CD4-positive, alpha-beta T cell treated with Interleukin-1 beta for 1 hour (primary cell): ENCODE results near the gene CCNL2.
"Not testable (repeated sequence)": the region's sequence is repeated elsewhere in the genome, so short reads cannot be mapped to it uniquely, and the experiment has no call there.

Experiments used
- DNase-seq, 2 donors: peaks; one replicate each; pipeline ENCODE4 v3.0.0-alpha.2; 2020 to 2022

The CCNL2 gene

DNA sequence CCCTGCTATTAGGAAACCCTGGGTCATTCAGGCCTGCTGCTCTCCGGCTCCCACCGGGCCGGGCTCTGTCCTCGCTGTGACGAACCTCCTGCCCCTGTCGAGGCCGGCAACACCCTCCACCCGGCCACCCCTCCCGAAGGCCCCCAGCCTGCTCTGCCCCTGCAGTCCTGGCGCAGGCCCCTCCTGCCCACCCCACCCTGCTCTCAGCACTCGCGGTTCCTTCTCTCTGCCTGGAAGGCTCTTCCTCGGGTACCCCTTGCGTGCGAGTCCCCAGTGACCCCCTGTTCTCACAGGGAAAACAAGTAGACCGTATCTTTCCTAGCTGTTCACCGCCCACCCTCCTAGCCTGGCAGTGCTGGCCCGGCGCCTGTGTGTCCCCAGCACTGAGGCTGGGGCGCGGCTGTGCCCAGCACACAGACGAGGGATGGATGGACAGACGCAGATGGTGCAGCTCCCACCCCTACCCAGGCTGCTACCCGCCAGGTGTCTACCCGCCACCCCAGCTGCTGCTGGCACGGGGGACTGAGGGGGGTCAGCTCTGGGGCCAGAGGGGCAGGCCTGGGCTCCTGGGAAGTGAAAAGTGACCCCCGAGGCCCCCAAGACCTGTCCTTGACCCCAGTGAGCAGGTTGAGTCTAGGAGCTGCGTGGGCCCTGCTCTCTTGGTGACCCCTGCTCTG, 33.3 kb upstream of the CCNL2 start:
- no peak for DNase-seq

GRCh38 chr1:1431845-1432273, 32.7 kb upstream of the CCNL2 start:
- DNase-seq = no peak

DNA sequence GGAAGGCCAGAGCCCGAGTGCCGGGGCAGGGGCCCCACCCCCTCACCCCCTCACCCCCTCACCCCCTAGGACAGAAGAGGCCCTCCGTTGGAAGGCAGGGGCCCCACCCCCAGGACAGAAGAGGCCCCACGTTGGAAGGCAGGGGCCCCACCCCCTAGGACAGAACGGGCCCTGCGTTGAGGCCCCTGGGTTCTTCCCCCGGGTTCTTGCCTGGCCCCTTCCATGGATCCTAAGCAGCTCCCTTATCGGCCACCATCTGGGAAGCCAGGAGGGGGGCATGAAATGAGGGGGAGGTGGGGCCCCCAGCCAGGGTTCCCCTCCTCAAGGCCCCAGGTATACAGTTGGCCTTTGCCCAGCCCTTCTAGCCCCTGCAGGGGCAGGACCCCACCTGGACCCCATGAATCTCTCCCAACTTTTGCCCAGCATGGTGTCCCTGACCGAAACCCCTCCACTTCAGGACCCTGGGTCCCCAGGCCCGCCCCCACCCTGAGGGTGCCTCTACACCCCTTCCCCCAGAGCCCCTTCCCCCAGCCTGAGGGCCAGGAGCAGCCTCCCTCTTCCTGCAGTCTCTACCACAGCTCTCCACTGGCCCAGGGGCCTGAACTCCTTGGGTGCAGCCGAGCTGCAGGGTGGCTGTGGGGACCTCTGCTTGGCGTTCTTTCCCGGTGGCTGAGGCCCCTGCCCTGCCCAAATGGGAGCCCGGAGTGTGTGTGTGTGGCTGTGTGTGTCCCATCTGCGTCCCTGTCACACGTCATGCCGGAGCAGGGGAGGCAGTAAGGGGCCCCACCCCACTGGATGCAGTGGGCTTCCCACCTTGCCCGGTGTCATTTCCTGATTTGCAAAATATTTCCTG, 32.1 kb upstream of the CCNL2 start:
- no peak for DNase-seq

GRCh38 chr1:1430114-1430982, 31.2 kb upstream of the CCNL2 start:
- no peak for DNase-seq

DNA sequence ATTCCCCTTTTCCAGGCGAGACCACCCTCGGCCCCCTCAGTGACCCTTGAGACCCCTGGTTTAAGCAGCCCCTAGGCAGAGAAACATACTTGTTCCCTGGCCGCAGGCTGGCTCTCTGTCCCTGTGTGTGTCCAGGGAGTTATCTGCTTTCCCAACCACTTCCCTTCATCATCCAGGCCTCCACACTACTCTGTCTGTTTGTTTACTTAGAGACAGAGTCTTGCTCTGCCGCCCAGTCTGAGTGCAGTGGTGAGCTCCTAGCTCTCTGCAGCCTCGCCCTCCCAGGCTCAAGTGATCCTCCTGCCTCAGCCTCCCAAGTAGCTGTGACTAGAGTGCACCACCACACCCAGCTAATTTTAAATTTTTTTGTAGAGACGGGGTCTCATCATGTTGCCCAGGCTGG, 30.5 kb upstream of the CCNL2 start:
- no peak for DNase-seq

- DNase-seq = not testable (repeated sequence)
These were observed 29.8 kb upstream of the CCNL2 start for GRCh38 chr1:1428967-1429366.

- DNase-seq = no peak
These were observed 29.0 kb upstream of the CCNL2 start for GRCh38 chr1:1428174-1428573.

DNA sequence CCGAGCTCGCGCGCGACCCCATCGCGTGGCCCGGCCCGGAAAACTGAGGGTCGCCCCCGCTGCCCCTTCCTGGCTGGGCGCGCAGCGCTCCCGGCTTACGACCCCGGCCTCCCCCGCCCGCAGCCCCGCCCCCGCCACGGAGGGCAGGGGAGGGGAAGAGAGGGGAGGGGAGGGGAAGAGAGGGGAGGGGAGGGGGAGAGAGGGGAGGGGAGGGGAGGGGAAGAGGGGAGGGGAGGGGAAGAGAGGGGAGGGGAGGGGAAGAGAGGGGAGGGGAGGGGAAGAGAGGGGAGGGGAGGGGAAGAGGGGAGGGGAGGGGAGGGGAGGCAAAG, 28.6 kb upstream of the CCNL2 start:
- no peak for DNase-seq

DNA sequence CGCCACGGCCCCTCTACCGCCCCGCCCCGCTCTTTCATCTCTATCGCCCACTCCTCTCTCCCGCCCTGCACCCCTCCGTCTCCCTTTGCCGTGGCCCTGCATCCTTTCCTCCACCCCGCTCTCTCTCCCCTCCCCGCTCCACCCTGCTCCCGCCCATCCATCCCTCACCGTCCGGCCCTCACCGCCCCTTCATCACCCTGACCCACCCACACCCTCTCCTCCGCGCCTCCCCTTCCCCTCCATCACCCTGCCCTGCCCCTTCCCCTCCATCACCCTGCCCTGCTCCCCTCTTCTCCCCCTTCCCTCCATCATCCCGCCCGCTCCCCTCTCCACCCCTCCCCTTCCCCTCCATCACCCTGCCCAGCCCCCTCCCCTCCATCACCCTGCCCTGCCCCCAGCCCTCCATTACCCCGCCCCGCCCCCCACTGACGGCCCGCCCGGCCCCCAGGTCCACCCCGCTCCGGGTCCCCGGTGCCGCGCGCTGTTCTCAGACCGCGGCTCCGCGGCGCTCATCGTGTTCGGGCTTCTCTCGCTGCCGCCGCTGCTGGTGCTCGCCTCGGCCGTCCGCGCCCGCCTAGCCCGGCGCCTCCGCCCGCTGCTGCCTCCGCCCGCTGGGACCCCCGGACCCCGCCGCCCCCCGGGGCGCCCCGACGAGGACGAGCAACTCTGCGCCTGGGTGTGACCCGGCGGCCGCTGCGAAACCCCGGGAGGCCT, 28.1 kb upstream of the CCNL2 start:
- DNase-seq = no peak

DNA sequence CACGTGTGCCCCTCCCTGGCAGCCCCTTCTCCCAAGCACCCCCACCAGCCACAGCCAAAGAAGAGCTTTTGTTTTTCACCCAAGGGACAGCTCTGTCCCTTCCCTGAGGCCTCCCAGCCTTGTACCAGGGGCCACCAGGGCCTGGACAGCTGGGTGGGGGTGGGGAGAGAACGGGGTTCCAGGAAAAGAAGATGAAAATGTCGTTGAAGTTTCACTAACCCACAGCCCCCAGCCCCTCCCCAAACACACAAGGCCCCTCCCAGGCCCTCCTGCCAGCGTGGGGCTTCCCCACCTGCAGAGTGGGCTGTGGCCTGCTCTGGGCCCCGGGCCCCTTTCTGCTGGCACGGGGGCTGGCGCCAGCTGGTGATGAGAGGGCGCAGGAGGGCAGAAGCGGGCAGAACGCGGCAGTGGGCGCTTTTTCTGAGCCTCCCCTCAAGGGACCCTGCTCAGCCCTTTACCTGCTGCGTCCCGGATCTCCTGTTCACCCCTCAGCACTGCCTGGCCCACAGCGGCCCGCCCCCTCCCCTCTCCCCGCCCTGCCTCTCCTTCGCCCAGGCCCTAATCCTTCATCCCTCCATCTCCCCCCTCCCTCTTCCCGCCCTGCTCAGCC, 27.5 kb upstream of the CCNL2 start:
- DNase-seq = no peak

GRCh38 chr1:1425753-1426495, 26.8 kb upstream of the CCNL2 start:
- DNase-seq = no peak

DNA sequence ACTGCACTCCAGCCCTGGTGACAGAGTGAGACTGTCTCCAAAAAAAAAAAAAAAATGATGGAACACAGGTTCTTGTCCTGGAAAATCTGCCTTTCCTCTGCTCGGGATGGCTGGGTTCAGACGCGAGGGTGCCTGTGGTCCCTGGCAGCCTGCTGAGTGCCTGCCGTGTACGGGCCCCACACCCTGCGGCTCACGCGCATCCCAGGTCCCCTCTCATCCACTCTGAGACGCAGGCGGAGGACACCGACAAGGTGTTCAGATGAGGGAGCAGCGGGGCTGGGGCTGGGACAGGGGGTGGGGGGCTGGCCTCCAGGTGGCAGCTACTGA, 26.3 kb upstream of the CCNL2 start:
- no peak for DNase-seq

DNA sequence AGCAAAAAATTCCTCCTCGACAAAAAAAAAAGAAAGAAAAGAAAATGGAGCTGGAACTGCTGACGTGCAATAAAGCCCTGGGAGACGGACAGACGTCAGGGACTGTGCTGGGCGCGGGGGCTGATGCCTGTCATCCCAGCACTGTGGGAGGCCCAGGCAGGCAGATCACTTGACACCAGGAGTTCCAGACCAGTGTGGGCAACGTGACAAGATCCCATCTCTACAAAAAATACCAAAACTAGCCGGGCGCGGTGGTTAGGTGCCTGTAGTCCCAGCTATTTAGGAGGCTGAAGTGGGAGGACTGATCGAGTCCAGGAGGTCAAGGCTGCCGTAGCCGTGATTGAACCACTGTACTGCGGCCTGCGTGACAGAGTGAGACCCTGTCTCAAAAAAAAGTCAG, 25.6 kb upstream of the CCNL2 start:
- DNase-seq = no peak

- no peak for DNase-seq
These were observed 24.1 kb upstream of the CCNL2 start for GRCh38 chr1:1423245-1423597.

DNA sequence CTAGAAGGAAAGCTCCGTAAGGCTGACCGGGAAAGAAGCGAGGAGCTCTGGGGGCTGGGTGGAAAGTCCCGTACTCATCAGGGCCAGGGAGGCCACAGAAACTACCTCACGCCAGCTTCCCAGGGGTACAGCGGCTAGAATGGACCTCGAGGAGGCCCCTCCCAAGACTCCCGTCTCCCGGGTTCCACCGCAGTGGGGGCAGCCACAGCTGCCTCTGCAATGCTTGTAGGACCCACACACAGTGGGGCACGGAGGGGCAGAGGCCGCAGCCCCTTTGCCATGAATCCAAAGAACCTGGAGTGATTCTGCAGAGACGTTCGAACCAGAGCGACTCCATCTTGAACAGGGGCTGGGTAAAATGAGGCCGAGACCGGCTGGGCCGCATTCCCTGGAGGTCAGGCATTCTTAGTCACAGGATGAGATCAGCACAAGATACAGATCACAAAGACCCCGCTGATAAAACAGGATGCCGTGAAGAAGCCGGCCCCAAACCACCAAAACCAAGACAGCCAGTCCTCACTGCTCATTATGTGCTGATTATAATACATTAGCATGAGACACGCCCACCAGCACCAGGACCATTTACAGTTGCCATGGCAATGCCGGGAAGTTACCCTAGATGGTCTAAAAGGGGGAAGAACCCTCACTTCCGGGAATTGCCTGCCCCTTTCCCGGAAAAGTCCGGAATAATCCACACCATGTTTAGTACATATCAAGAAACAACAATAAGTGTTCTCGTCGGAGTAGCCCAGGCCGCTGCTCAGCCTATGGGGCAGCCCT, 23.5 kb upstream of the CCNL2 start:
- no peak for DNase-seq

GRCh38 chr1:1421907-1422464, 22.9 kb upstream of the CCNL2 start:
- no peak for DNase-seq

GRCh38 chr1:1421147-1421906, 22.2 kb upstream of the CCNL2 start, which contains the start of gene ANKRD65:
Gene ANKRD65, minus strand, starts transcription at chr1:1421276. Its CDS starts 271 bp downstream, at chr1:1421005.
- DNase-seq = no peak

DNA sequence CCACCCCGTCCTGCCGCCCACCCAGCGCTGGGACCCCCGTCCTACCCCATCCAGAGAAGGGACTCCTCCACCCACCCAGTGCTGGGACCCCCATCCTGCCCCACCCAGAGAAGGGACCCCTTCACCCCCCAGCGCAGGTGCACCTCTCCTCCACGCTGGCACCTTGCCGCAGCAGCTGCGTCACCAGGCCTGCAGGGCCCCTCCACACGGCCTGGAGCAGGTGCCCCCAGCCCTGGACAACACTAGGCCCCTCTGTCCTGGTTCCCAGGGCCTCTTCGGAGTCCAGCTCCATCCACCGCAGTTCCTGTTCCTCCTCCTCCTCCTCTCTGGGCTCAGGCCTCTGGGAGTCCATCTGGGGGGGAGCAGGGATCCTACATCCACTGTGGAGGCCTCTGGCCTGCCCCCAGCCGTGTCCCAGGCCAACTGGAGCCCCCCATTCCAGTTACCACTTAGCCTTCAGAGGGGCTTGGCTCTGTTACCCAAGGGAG, 21.6 kb upstream of the CCNL2 start:
- no peak for DNase-seq

GRCh38 chr1:1419813-1420653, 20.9 kb upstream of the CCNL2 start:
- no peak for DNase-seq
